GM12878 (cell line): ENCODE measurements around the gene NOP14. TPM values are rescaled to one million over a fixed set of nuclear protein-coding genes. Genes with fewer than 3 reads are reported as not detected.

ENCODE experiments used
- CBX5 ChIP-seq: sonication (generic); IDR thresholded peaks from 2 replicates; pipeline ENCODE4 v1.6.1; 2016; ENCODE audit warnings: low read depth, moderate library complexity, mild to moderate bottlenecking, inconsistent platforms
- CEBPB ChIP-seq, 2 experiments: fragments of 150-350 bp in 1 of 2; IDR thresholded peaks; 2 replicates each; pipeline ENCODE4 v1.6.1; 2012 to 2014; ENCODE audit warnings: low read depth in 2 of 2, low read length in 2 of 2, borderline replicate concordance in 1 of 2, inconsistent platforms in 1 of 2
- EP300 ChIP-seq, 2 experiments: fragments of 150-350 bp in 1 of 2; IDR thresholded peaks; 2 replicates each; pipeline ENCODE4 v1.6.1; 2011 to 2012; ENCODE audit warnings: low read depth in 2 of 2, low read length in 2 of 2, borderline replicate concordance in 1 of 2, improper control_type of control experiment in 1 of 2, inconsistent platforms in 1 of 2; ENCODE audit not compliant: control insufficient read depth in 1 of 2
- ETV6 ChIP-seq, 2 experiments: fragments of 450-650 bp in 1 of 2; IDR thresholded peaks in 1 of 2; conservative IDR thresholded peaks in 1 of 2; 2 replicates each; pipeline ENCODE4 v1.6.1; 2014; ENCODE audit warnings: antibody characterized with exemption in 1 of 2, borderline replicate concordance in 1 of 2, low read depth in 1 of 2, mild to moderate bottlenecking in 1 of 2, moderate library complexity in 1 of 2
- FOXK2 ChIP-seq: fragments of 450-650 bp; IDR thresholded peaks from 2 replicates; pipeline ENCODE4 v1.6.1; 2017; ENCODE audit warnings: mild to moderate bottlenecking, moderate library complexity
- FOXM1 ChIP-seq: IDR thresholded peaks from 2 replicates; pipeline ENCODE4 v1.6.1; 2012; ENCODE audit warnings: low read depth, mild to moderate bottlenecking, inconsistent platforms, low read length, moderate library complexity
- NR2C2 ChIP-seq: IDR thresholded peaks from 2 replicates; pipeline ENCODE4 v1.6.1; 2011; ENCODE audit warnings: borderline replicate concordance, low read depth; ENCODE audit not compliant: control insufficient read depth, insufficient read length
- RAD51 ChIP-seq: fragments of 450-650 bp; IDR thresholded peaks from 2 replicates; pipeline ENCODE4 v1.6.1; 2016; ENCODE audit warnings: moderate library complexity, mild to moderate bottlenecking, inconsistent platforms
- RB1 ChIP-seq: fragments of 450-650 bp; formaldehyde crosslinking; IDR thresholded peaks from 2 replicates; pipeline ENCODE4 v1.6.1; 2017; ENCODE audit warnings: mild to moderate bottlenecking, borderline replicate concordance
- RELA ChIP-seq: fragments of 450-650 bp; IDR thresholded peaks from 2 replicates; pipeline ENCODE4 v1.8.0; 2014; ENCODE audit warnings: borderline replicate concordance; ENCODE audit not compliant: partially characterized antibody
- SP1 ChIP-seq: IDR thresholded peaks from one replicate; pipeline ENCODE4 v1.6.1; 2011; ENCODE audit warnings: low read depth, low read length
- SREBF1 ChIP-seq: IDR thresholded peaks from 2 replicates; pipeline ENCODE4 v1.6.1; 2012; ENCODE audit warnings: mild to moderate bottlenecking, low read length
- STAT3 ChIP-seq: IDR thresholded peaks from 2 replicates; pipeline ENCODE4 v1.6.1; 2011; ENCODE audit warnings: low read depth, low read length, improper control_type of control experiment
- USF2 ChIP-seq: IDR thresholded peaks from 2 replicates; pipeline ENCODE4 v1.6.1; 2011; ENCODE audit warnings: low read depth, low read length, improper control_type of control experiment, borderline replicate concordance
- YY1 ChIP-seq: IDR thresholded peaks from 2 replicates; pipeline ENCODE4 v1.6.1; 2011; ENCODE audit warnings: low read depth, mild to moderate bottlenecking, low read length
- ZNF274 ChIP-seq: IDR thresholded peaks from one replicate; pipeline ENCODE4 v1.8.0; 2011; ENCODE audit not compliant: insufficient read length, insufficient read depth
- polyA plus RNA-seq, 11 experiments: library from polyadenylated mRNA; depleted of rRNA in 4 of 11; unstranded in 6 of 11; stranded (reverse) in 5 of 11; fragments of >200 nt; fragmentation: Nextera tagmentation in 4 of 11; fragmentation: Illumina TruSeq in 1 of 11; extraction: Ambion mirVana in 4 of 11; extraction: Trizol in 1 of 11; gene quantifications; 1 replicate in 1 of 11; 2 replicates in 10 of 11; pipeline versions ENCODE4 v1.2.1 to v1.2.3, GENCODE V29; 2011 to 2016; ENCODE audit warnings: inconsistent platforms in 2 of 11, missing spikeins in 2 of 11, low read depth in 1 of 11
- total RNA-seq, 4 experiments: library from RNA; depleted of rRNA in 3 of 4; stranded (reverse); fragments of >200 nt in 3 of 4; fragmentation: Illumina TruSeq in 1 of 4; extraction: Trizol in 1 of 4; gene quantifications; 2 replicates each; pipeline versions ENCODE4 v1.2.1 to v1.2.3, GENCODE V29; 2013 to 2021
- TF ChIP-seq, protein P1 (sequence below): fragments of 450-650 bp; formaldehyde crosslinking; IDR thresholded peaks from 2 replicates; pipeline ENCODE4 v1.4.0; 2020; ENCODE audit warnings: mild to moderate bottlenecking, moderate library complexity
- TF ChIP-seq, protein P2 (sequence below): fragments of 150-350 bp; IDR thresholded peaks from 2 replicates; pipeline ENCODE4 v1.6.1; 2016; ENCODE audit warnings: low read depth, low read length
- TF ChIP-seq, protein P3 (sequence below): fragments of 150-350 bp; IDR thresholded peaks from 2 replicates; pipeline ENCODE4 v1.6.1; 2014; ENCODE audit warnings: mild to moderate bottlenecking, low read depth, low read length

NOP14 gene
- total and polyA plus RNA-seq, 10 of the 15 experiments (the other 5 are each of a cell fraction or from before 2014, with no cell fraction given) = 13.8 to 80.6 (median 49.7) TPM

DNA sequence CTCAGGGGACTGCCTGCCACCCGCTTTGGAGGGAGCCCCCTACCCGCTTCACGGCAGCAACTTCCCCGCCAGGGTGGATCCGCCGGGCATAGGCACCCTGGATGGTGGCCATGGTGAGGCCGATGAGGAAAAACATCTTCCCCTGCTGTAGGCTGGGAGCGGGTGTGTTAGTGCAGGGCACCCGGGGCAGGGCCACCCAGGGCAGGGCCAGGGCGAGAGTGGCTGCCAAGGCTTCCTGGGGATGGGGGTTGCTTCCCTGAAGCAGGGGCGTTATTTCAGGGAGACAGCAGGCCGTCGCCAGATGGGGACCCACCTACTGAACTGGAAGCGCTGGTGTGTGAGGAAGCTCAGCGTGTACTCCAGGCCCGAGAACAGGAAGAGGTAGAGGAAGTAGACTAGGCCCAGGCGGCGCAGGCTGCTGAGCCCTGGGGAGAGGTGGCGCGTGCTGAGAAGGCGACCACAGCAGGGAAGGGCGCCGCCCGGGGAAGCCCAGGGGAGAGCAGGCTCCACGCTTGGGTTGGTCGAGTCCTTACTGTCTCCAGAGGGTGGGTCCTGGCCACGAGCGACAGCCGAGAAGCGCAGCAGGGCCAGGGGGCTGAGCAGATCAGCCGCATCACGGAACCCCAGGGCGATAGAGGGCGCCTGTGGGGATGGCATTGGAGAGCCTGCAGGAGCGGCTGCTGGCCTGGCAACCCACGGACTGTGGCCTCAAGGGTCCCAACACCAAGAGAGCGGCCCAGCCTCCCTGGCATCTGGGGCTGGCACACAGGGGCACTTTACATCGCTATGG lies 31.5 kb downstream of the NOP14 start (continued):
- TF ChIP-seq NR2C2 (no peak), FOXM1 (no peak), FOXK2 (no peak), YY1 (no peak), CBX5 (no peak), SP1 (no peak), CEBPB (IDR thresholded peaks at IDR 0.05; ENCODE audit: borderline replicate concordance in 1 of 2, low read depth in 2 of 2, low read length in 2 of 2) (no peak), RAD51 (no peak), SREBF1 (no peak), ZNF274 (no peak), USF2 (no peak), ETV6 (conservative IDR thresholded peaks at IDR 0.05 in 1 of 2, IDR thresholded peaks at IDR 0.05 in 1 of 2; ENCODE audit: borderline replicate concordance in 1 of 2, low read depth in 1 of 2) (peak in 1 of 2 experiments; percentile 94; a peak in 2 of 4 replicates), RB1 (no peak), STAT3 (no peak), EP300 (IDR thresholded peaks at IDR 0.05; ENCODE audit: borderline replicate concordance in 1 of 2, control insufficient read depth in 1 of 2, low read depth in 2 of 2, low read length in 2 of 2) (0 out of 4 replicates have a peak, but pooled peaks of 1 of the 2 experiments have one; percentile 46), RELA (peak; percentile 33)
- TF ChIP-seq, protein P1, sequence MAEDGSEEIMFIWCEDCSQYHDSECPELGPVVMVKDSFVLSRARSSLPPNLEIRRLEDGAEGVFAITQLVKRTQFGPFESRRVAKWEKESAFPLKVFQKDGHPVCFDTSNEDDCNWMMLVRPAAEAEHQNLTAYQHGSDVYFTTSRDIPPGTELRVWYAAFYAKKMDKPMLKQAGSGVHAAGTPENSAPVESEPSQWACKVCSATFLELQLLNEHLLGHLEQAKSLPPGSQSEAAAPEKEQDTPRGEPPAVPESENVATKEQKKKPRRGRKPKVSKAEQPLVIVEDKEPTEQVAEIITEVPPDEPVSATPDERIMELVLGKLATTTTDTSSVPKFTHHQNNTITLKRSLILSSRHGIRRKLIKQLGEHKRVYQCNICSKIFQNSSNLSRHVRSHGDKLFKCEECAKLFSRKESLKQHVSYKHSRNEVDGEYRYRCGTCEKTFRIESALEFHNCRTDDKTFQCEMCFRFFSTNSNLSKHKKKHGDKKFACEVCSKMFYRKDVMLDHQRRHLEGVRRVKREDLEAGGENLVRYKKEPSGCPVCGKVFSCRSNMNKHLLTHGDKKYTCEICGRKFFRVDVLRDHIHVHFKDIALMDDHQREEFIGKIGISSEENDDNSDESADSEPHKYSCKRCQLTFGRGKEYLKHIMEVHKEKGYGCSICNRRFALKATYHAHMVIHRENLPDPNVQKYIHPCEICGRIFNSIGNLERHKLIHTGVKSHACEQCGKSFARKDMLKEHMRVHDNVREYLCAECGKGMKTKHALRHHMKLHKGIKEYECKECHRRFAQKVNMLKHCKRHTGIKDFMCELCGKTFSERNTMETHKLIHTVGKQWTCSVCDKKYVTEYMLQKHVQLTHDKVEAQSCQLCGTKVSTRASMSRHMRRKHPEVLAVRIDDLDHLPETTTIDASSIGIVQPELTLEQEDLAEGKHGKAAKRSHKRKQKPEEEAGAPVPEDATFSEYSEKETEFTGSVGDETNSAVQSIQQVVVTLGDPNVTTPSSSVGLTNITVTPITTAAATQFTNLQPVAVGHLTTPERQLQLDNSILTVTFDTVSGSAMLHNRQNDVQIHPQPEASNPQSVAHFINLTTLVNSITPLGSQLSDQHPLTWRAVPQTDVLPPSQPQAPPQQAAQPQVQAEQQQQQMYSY (CRISPR knock-in tag) = no peak
- TF ChIP-seq, protein P2, sequence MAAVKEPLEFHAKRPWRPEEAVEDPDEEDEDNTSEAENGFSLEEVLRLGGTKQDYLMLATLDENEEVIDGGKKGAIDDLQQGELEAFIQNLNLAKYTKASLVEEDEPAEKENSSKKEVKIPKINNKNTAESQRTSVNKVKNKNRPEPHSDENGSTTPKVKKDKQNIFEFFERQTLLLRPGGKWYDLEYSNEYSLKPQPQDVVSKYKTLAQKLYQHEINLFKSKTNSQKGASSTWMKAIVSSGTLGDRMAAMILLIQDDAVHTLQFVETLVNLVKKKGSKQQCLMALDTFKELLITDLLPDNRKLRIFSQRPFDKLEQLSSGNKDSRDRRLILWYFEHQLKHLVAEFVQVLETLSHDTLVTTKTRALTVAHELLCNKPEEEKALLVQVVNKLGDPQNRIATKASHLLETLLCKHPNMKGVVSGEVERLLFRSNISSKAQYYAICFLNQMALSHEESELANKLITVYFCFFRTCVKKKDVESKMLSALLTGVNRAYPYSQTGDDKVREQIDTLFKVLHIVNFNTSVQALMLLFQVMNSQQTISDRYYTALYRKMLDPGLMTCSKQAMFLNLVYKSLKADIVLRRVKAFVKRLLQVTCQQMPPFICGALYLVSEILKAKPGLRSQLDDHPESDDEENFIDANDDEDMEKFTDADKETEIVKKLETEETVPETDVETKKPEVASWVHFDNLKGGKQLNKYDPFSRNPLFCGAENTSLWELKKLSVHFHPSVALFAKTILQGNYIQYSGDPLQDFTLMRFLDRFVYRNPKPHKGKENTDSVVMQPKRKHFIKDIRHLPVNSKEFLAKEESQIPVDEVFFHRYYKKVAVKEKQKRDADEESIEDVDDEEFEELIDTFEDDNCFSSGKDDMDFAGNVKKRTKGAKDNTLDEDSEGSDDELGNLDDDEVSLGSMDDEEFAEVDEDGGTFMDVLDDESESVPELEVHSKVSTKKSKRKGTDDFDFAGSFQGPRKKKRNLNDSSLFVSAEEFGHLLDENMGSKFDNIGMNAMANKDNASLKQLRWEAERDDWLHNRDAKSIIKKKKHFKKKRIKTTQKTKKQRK = no peak
- TF ChIP-seq, protein P3, sequence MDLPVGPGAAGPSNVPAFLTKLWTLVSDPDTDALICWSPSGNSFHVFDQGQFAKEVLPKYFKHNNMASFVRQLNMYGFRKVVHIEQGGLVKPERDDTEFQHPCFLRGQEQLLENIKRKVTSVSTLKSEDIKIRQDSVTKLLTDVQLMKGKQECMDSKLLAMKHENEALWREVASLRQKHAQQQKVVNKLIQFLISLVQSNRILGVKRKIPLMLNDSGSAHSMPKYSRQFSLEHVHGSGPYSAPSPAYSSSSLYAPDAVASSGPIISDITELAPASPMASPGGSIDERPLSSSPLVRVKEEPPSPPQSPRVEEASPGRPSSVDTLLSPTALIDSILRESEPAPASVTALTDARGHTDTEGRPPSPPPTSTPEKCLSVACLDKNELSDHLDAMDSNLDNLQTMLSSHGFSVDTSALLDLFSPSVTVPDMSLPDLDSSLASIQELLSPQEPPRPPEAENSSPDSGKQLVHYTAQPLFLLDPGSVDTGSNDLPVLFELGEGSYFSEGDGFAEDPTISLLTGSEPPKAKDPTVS = no peak
